Left lung (tissue), 10 donors: ENCODE results near the gene PXDC1. TPM values are rescaled to one million over a fixed set of nuclear protein-coding genes. Genes with fewer than 3 reads are reported as not detected.

Source experiments
- ATAC-seq: fragments of 200-7000 bp; cut with Tn5 transposase; one replicate; pipeline ENCODE4 v1.9.1; 2020; ENCODE audit warnings: moderate library complexity
- DNase-seq, 4 donors: peaks; one replicate each; pipeline ENCODE4 v3.0.0-alpha.2; 2013 to 2020
- H3K27ac ChIP-seq, 2 donors: fragments of 200-600 bp; sonication (generic) in 1 of 2; one replicate each; pipeline versions ENCODE4 v1.5.0 to v1.8.0; 2020 to 2021
- H3K27me3 ChIP-seq, 2 donors: fragments of 200-600 bp; sonication (generic) in 1 of 2; one replicate each; pipeline versions ENCODE4 v1.5.0 to v1.8.0; 2020 to 2021
- H3K36me3 ChIP-seq, 2 donors: fragments of 200-600 bp; sonication (generic) in 1 of 2; one replicate each; pipeline versions ENCODE4 v1.5.0 to v1.8.0; 2020 to 2021
- H3K4me1 ChIP-seq, 2 donors: fragments of 200-600 bp; one replicate each; pipeline ENCODE4 v1.8.0; 2021
- H3K4me3 ChIP-seq, 2 donors: fragments of 200-600 bp; sonication (generic) in 1 of 2; one replicate each; pipeline versions ENCODE4 v1.5.0 to v1.8.0; 2020 to 2021; ENCODE audit warnings: mild to moderate bottlenecking in 1 of 2
- H3K9me3 ChIP-seq, 2 donors: fragments of 200-600 bp; sonication (generic) in 1 of 2; one replicate each; pipeline versions ENCODE4 v1.5.0 to v1.8.0; 2020 to 2021
- intact Hi-C, 2 donors: fragments of 100-400 bp; cut with DNase I; formaldehyde crosslinking; loops; one replicate each; pipeline versions ENCODE4 v1.11.2 to v1.14.2; 2022
- polyA plus RNA-seq, 6 donors: library from polyadenylated mRNA; unstranded; fragments of 120-200 nt; gene quantifications; one replicate each; pipeline ENCODE4 v1.2.1, GENCODE V29; 2013; ENCODE audit not compliant: insufficient read length in 6 of 6
- total RNA-seq, 2 donors: library from RNA; stranded (reverse); fragmentation: NEBNext Ultra II Directional; extraction: Animal tissue kit (Norgen Biotek cat#: 25700); gene quantifications; one replicate each; pipeline ENCODE4 v1.2.1, GENCODE V29; 2021
- TF ChIP-seq, protein P1 (sequence below), 2 donors: fragments of 200-600 bp; sonication (generic) in 1 of 2; IDR thresholded peaks; one replicate each; pipeline versions ENCODE4 v1.5.0 to v1.8.0; 2021; ENCODE audit warnings: antibody characterized with exemption in 2 of 2
- donor health status: DM: no; HTN: yes; CAD: no.
- donor health status: DM: no; HTN: no; CAD: no.

The PXDC1 gene
- total and polyA plus RNA-seq, 8 donors = 11.0 to 50.8 (median 15.8) TPM

DNA sequence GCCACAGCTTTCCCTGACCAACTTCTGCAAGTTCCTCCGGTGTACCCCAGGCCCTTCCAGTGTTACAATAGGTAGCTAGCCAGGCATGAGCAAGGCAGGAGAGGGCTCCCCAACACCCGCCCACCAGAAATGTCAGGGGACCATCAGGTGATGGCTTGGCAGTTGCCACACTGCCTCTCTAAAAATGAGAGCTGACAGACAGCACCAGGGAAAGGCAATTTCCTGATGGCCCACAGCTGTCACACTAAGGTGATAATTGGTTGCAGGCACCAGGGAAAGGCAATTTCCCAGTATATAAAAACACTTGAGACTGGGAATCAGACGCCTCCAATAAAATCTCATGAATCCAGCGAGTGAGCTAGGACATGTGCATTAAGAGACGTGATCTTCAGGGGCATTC lies 49.9 kb downstream of the PXDC1 start:
- no peak overlapping the region for H3K4me3 ChIP-seq
- no peak for DNase-seq

DNA sequence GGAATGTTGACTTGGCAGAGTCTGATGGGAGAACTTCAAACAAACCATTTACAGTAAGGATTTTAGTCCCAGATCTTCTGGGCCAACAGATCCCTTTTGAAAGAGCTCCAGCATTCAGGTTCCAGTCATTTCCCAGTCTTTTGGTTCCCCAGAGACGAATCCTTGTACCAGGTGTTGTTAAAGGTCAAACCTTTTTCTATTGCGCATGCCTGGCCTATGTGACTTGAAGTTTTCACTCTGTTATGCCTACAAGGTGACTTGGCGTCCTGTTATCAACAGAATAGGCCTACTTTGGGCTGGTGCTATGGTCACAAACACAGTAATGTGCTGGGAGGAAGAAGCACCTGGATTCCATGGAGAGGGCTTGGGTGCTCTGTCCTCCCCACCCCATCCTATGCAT lies 52.3 kb downstream of the PXDC1 start:
- no peak overlapping the region for H3K27ac ChIP-seq
- TF ChIP-seq, protein P1, sequence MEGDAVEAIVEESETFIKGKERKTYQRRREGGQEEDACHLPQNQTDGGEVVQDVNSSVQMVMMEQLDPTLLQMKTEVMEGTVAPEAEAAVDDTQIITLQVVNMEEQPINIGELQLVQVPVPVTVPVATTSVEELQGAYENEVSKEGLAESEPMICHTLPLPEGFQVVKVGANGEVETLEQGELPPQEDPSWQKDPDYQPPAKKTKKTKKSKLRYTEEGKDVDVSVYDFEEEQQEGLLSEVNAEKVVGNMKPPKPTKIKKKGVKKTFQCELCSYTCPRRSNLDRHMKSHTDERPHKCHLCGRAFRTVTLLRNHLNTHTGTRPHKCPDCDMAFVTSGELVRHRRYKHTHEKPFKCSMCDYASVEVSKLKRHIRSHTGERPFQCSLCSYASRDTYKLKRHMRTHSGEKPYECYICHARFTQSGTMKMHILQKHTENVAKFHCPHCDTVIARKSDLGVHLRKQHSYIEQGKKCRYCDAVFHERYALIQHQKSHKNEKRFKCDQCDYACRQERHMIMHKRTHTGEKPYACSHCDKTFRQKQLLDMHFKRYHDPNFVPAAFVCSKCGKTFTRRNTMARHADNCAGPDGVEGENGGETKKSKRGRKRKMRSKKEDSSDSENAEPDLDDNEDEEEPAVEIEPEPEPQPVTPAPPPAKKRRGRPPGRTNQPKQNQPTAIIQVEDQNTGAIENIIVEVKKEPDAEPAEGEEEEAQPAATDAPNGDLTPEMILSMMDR (IDR thresholded peaks at IDR 0.05) = no peak
- no peaks in the 10 kb centered on the region for H3K36me3 ChIP-seq
- H3K27me3 ChIP-seq = no peaks in the 10 kb centered on the region
- no peak overlapping the region for H3K4me3 ChIP-seq
- H3K4me1 ChIP-seq = no peaks in the 10 kb centered on the region
- H3K9me3 ChIP-seq = peaks cover 0 to 4% of the 10 kb centered on the region in 2 donors
- intact Hi-C loops = no loop called here
- DNase-seq (no peak), ATAC-seq (no peak)

More for the DNA sequence above, 49.9 kb downstream of the PXDC1 start:
- no peaks in the 10 kb centered on the region for H3K36me3 ChIP-seq
- H3K9me3 ChIP-seq = peaks cover 0 to 4% of the 10 kb centered on the region in 2 donors
- intact Hi-C loops = no loop called here
- no peaks in the 10 kb centered on the region for H3K27me3 ChIP-seq
- no peak for ATAC-seq
- no peaks in the 10 kb centered on the region for H3K4me1 ChIP-seq
- H3K27ac ChIP-seq = no peak overlapping the region
- TF ChIP-seq, protein P1 (IDR thresholded peaks at IDR 0.05) = no peak

GRCh38 chr6:3698021-3698420 lies 53.5 kb downstream of the PXDC1 start:
- H3K36me3 ChIP-seq = no peaks in the 10 kb centered on the region
- no peak overlapping the region for H3K27ac ChIP-seq
- H3K4me3 ChIP-seq = no peak overlapping the region
- DNase-seq = no peak
- ATAC-seq = no peak
- H3K9me3 ChIP-seq = peaks cover 0 to 4% of the 10 kb centered on the region in 2 donors
- no peaks in the 10 kb centered on the region for H3K4me1 ChIP-seq
- intact Hi-C loops = no loop called here
- no peaks in the 10 kb centered on the region for H3K27me3 ChIP-seq
- TF ChIP-seq, protein P1 (IDR thresholded peaks at IDR 0.05) = no peak

DNA sequence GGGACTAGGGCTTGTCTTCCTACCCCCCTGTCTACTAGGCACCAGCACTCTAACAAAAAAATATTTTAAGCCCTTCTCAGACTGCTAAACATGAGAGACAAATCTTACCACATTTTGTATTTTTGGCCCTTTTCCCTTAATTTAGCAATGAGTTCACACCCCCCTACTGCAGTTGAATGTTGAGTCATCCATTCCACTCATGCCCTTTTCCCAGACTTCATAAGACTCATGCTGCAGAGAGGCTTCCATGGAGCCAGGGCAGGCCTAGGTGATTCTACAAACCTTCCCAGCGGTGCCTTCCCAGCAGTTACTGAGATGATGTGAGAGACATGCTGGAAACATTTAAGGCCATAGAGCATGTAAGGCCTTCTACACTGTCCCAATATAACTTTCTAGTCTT lies 53.9 kb downstream of the PXDC1 start:
- TF ChIP-seq, protein P1 (IDR thresholded peaks at IDR 0.05) = no peak
- no peak overlapping the region for H3K4me3 ChIP-seq
- H3K4me1 ChIP-seq = no peaks in the 10 kb centered on the region
- no peak for DNase-seq
- H3K27me3 ChIP-seq = no peaks in the 10 kb centered on the region
- H3K36me3 ChIP-seq = no peaks in the 10 kb centered on the region
- peak; percentile 79 for ATAC-seq
- no peak overlapping the region for H3K27ac ChIP-seq
- peaks cover 0 to 4% of the 10 kb centered on the region in 2 donors for H3K9me3 ChIP-seq
- intact Hi-C loops = no loop called here

GRCh38 chr6:3696525-3697088 lies 54.9 kb downstream of the PXDC1 start:
- ATAC-seq (no peak), DNase-seq (no peak)
- H3K27ac ChIP-seq = no peak overlapping the region
- no peak overlapping the region for H3K4me3 ChIP-seq
- no peaks in the 10 kb centered on the region for H3K36me3 ChIP-seq
- intact Hi-C loops = no loop called here
- TF ChIP-seq, protein P1 (IDR thresholded peaks at IDR 0.05) = no peak
- H3K4me1 ChIP-seq = no peaks in the 10 kb centered on the region
- H3K27me3 ChIP-seq = no peaks in the 10 kb centered on the region
- H3K9me3 ChIP-seq = peaks cover 0 to 4% of the 10 kb centered on the region in 2 donors
